HEK293T (cell line): ENCODE results near the gene BIRC6.
"Not testable (repeated sequence)": the region's sequence is repeated elsewhere in the genome, so short reads cannot be mapped to it uniquely, and the experiment has no call there.

ENCODE experiments used
- CTCF ChIA-PET: fragments of 350-600 bp; formaldehyde crosslinking; extraction: SDS; loops from one replicate; lab custom pipeline; 2021; ENCODE audit warnings: antibody characterized with exemption, inconsistent platforms; lab: Yijun Ruan, JAX
- POLR2A ChIA-PET: fragments of 350-600 bp; formaldehyde crosslinking; extraction: SDS; loops from one replicate; lab custom pipeline; 2020; ENCODE audit warnings: antibody characterized with exemption, inconsistent platforms; lab: Yijun Ruan, JAX
- DNase-seq: peaks from one replicate; pipeline ENCODE4 v3.0.0; 2012; ENCODE audit warnings: mixed read lengths; ENCODE audit errors: extremely low spot score
- ARNT ChIP-seq: fragments of 450-650 bp; IDR thresholded peaks from 2 replicates; pipeline ENCODE4 v1.6.1; 2017; ENCODE audit warnings: mild to moderate bottlenecking
- BHLHE40 ChIP-seq: fragments of 450-650 bp; IDR thresholded peaks from 2 replicates; pipeline ENCODE4 v1.6.1; 2016; ENCODE audit warnings: mild to moderate bottlenecking, moderate library complexity, borderline replicate concordance
- CTBP1 ChIP-seq: fragments of 450-650 bp; IDR thresholded peaks from 2 replicates; pipeline ENCODE4 v1.6.1; 2016; ENCODE audit warnings: borderline replicate concordance
- ELF4 ChIP-seq: fragments of 450-650 bp; IDR thresholded peaks from 2 replicates; pipeline ENCODE4 v1.6.1; 2017; ENCODE audit warnings: antibody characterized with exemption
- FOXA1 ChIP-seq: fragments of 450-650 bp; IDR thresholded peaks from 2 replicates; pipeline ENCODE4 v1.6.1; 2016; ENCODE audit warnings: mild to moderate bottlenecking
- FOXK2 ChIP-seq: fragments of 450-650 bp; IDR thresholded peaks from 2 replicates; pipeline ENCODE4 v1.6.1; 2016; ENCODE audit warnings: mild to moderate bottlenecking
- FOXM1 ChIP-seq: fragments of 450-650 bp; IDR thresholded peaks from 2 replicates; pipeline ENCODE4 v1.6.1; 2017; ENCODE audit warnings: mild to moderate bottlenecking, borderline replicate concordance
- HDGF ChIP-seq: fragments of 450-650 bp; IDR thresholded peaks from 2 replicates; pipeline ENCODE4 v1.6.1; 2017; ENCODE audit warnings: antibody characterized with exemption, borderline replicate concordance
- L3MBTL2 ChIP-seq: fragments of 450-650 bp; conservative IDR thresholded peaks from 2 replicates; pipeline ENCODE4 v1.6.1; 2016; ENCODE audit warnings: mild to moderate bottlenecking
- LEF1 ChIP-seq: fragments of 450-650 bp; IDR thresholded peaks from 2 replicates; pipeline ENCODE4 v1.6.1; 2017; ENCODE audit warnings: mild to moderate bottlenecking, borderline replicate concordance
- NFRKB ChIP-seq: fragments of 450-650 bp; IDR thresholded peaks from 2 replicates; pipeline ENCODE4 v1.6.1; 2016; ENCODE audit warnings: mild to moderate bottlenecking, moderate library complexity
- PKNOX1 ChIP-seq: fragments of 450-650 bp; IDR thresholded peaks from 2 replicates; pipeline ENCODE4 v1.6.1; 2016
- SP1 ChIP-seq: fragments of 450-650 bp; IDR thresholded peaks from 2 replicates; pipeline ENCODE4 v1.6.1; 2017
- SUZ12 ChIP-seq: fragments of 450-650 bp; IDR thresholded peaks from 2 replicates; pipeline ENCODE4 v1.6.1; 2016; ENCODE audit warnings: mild to moderate bottlenecking
- TARDBP ChIP-seq: fragments of 450-650 bp; IDR thresholded peaks from 2 replicates; pipeline ENCODE4 v1.6.1; 2016
- ZNF384 ChIP-seq: fragments of 450-650 bp; IDR thresholded peaks from 2 replicates; pipeline ENCODE4 v1.6.1; 2016

The BIRC6 gene

GRCh38 chr2:32366595-32366994 lies 9.8 kb downstream of the BIRC6 start:
- ChIA-PET CTCF (no interaction called here), POLR2A (no interaction called here)
- TF ChIP-seq FOXM1: no peak
- TF ChIP-seq CTBP1: no peak
- TF ChIP-seq BHLHE40: no peak
- TF ChIP-seq FOXA1: no peak
- no peak for TF ChIP-seq ELF4
- TF ChIP-seq SUZ12: no peak
- TF ChIP-seq HDGF: no peak
- TF ChIP-seq LEF1: no peak
- TF ChIP-seq ZNF384: no peak
- no peak for TF ChIP-seq ARNT
- DNase-seq: no peak

GRCh38 chr2:32369222-32369621 lies 12.4 kb downstream of the BIRC6 start:
- no peak for TF ChIP-seq LEF1
- no peak for TF ChIP-seq ZNF384
- no peak for TF ChIP-seq HDGF
- TF ChIP-seq ARNT: no peak
- no peak for TF ChIP-seq L3MBTL2
- no peak for TF ChIP-seq ELF4
- POLR2A ChIA-PET: no interaction called here
- CTCF ChIA-PET: interaction anchor here (0.6 kb wide), 1 partner anchor 12 kb away, joined by 3 read pairs; no protein-coding TSS in a partner anchor
- DNase-seq: no peak

- POLR2A ChIA-PET, CTCF ChIA-PET, DNase-seq: not testable (repeated sequence)
Observed at GRCh38 chr2:32370942-32371341, 14.1 kb downstream of the BIRC6 start.

- ChIA-PET POLR2A (no interaction called here), CTCF (interaction anchor here (0.7 kb wide), 1 partner anchor 124 kb away, joined by 4 read pairs; no protein-coding TSS in a partner anchor)
- TF ChIP-seq BHLHE40 (no peak), SUZ12 (no peak), CTBP1 (no peak)
- DNase-seq: no peak
Observed at GRCh38 chr2:32372519-32373182, 15.8 kb downstream of the BIRC6 start.

GRCh38 chr2:32375228-32375892 lies 18.5 kb downstream of the BIRC6 start:
- CTCF ChIA-PET: no interaction called here
- POLR2A ChIA-PET: interaction anchor here (0.9 kb wide), 1 partner anchor 210 kb away, joined by 3 read pairs; the partner anchor contains the start of gene SLC30A6
- TF ChIP-seq ARNT (peak; percentile 98), CTBP1 (peak; percentile 49; the same call in 1 of the 2 replicates), ZNF384 (peak; percentile 91), NFRKB (no peak), SUZ12 (no peak)
- no peak for DNase-seq

GRCh38 chr2:32376756-32377155 lies 19.9 kb downstream of the BIRC6 start:
- DNase-seq: no peak
- ChIA-PET CTCF (interaction anchor here (0.6 kb wide), 1 partner anchor 605 kb away, joined by 3 read pairs; no protein-coding TSS in a partner anchor), POLR2A (no interaction called here)
- TF ChIP-seq FOXK2 (no peak), BHLHE40 (no peak), HDGF (no peak), LEF1 (no peak), ZNF384 (no peak), NFRKB (no peak), PKNOX1 (no peak), ARNT (no peak), CTBP1 (no peak), FOXA1 (no peak), FOXM1 (no peak), ELF4 (no peak), TARDBP (no peak), SP1 (no peak), SUZ12 (no peak), L3MBTL2 (no peak)

- ChIA-PET POLR2A (no interaction called here), CTCF (no interaction called here)
- TF ChIP-seq SP1 (no peak), SUZ12 (no peak), L3MBTL2 (no peak), HDGF (no peak), NFRKB (no peak), ARNT (no peak), ELF4 (no peak), ZNF384 (no peak), TARDBP (no peak), CTBP1 (no peak), FOXK2 (no peak), PKNOX1 (no peak), BHLHE40 (no peak), FOXA1 (no peak), LEF1 (no peak), FOXM1 (no peak)
- no peak for DNase-seq
Observed at GRCh38 chr2:32377928-32378327, 21.1 kb downstream of the BIRC6 start.
